Suprapubic skin (tissue), 3 donors: ENCODE results near the gene UNC50.

Experiments used
- CTCF ChIP-seq, 2 donors: fragments of 200-600 bp in 1 of 2; fragments of 450-650 bp in 1 of 2; sonication (generic) in 1 of 2; IDR thresholded peaks; one replicate each; pipeline ENCODE4 v1.5.1; 2016 to 2019; ENCODE audit warnings: antibody characterized with exemption in 2 of 2, mild to moderate bottlenecking in 1 of 2, moderate library complexity in 1 of 2
- POLR2A ChIP-seq, 2 donors: fragments of 450-650 bp; IDR thresholded peaks; one replicate each; pipeline ENCODE4 v1.6.1; 2017; ENCODE audit warnings: antibody characterized with exemption in 2 of 2, mild to moderate bottlenecking in 2 of 2, moderate library complexity in 2 of 2

DNA sequence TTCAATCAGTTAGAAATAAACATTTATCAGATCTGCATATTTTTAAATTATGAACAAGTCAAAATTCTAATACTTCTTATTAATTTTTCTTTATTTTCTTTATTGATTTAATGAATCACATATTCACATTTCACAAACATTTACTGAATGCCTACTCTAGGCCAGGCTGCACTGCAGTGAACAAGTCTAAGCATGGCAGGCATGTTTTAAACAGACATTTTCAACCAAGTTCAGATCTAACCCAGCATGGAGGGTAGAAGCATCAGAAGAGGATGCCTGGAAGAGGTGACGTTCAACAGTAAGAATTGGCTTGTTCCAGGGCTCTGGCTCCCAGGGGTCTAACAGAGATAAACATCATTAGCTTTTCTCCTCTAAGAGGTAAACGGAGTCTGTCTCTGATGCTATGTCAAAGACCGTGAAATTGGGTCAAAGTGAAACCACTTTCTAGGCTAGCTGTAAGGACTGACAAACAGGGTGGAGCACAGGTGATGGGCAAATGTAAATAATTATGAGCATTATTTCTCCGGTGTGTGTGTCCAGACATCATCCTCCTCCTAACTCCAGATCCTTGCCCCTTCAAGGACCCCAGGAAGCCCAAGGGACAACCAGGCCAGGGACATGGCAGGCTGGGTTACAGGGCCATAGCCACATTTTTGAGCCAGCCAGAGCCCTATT, 50.6 kb downstream of the UNC50 start:
- TF ChIP-seq POLR2A (IDR thresholded peaks at IDR 0.05) (no peak), CTCF (IDR thresholded peaks at IDR 0.05) (no peak)
